ENCODE data around the gene KRT33B. TPM values are rescaled to one million over a fixed set of nuclear protein-coding genes. Genes with fewer than 3 reads are reported as not detected.

KRT33B gene
- not detected for total RNA-seq

DNA sequence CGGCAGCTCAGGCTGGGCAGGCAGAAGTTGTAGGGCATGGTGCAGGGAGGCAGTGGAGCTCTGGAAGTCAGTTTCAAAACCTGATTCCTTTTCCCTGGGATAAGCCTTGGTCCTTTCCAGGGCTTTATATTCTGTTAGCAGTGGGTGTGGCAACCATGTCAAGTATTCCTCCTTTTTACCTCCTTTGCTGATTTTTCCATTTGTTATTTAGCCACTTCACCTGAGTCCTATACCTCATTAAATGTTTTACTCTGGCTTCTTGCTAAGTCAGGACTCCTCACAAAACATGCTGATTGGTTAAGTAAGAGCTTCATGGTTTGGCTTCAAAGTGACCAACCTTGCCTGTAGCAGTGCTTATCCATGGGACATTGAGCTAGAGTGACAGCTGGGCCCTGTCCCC is at the start of gene KRT33B:
Gene KRT33B (minus strand): TSS at position 101 of the 400 bp plus-strand sequence. CDS start 63 bp downstream, at position 38.
- POLR2A ChIA-PET, result no interaction called here
- no peak for DNase-seq
- Mint-ChIP-seq H3K27ac (no peak within 1 kb of the TSS), H3K27me3 (peaks cover 2% of the 10 kb centered on the region), H3K4me3 (no peak within 1 kb of the TSS), H3K9me3 (peaks cover 2% of the 10 kb centered on the region), H3K36me3 (ENCODE audit: low read depth) (no peaks in the 10 kb centered on the region), H3K4me1 (no peaks in the 10 kb centered on the region)
- CTCF ChIA-PET, result no interaction called here

DNA sequence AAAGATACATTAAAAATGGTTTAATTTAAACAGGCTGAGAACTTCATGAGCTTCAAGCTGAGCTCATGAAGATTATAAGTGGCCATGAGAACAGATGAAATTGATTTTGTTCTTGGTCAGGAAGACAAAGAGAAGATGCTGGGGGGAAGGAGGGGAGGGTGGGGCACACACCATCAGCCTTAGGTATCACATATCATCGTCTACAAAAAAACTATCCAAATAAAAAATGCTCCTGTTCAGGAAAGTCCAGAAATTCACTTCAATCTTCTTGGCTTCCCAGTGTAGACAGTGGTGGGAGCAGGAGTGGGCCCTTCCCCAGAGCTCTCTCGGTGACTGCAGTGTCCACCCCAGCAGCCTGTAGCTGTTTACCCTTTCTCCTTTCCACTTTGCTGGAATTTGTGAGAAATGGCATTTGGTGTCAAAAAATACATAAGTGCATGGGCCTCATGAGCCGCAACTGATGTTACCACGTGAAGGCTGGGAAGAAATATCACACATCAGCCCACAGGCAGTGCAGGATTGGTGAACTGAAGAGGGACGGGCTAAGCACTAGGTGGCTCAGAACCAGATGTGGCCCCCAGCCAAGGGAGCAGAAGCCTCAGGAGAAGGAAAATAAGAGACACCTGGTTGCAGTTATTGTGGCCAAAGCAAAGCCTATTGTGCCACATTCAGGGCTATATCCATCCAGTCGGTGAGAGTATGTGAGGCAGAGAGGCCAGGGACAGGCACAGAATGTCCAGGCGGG is 48.7 kb upstream of the KRT33B start:
- Mint-ChIP-seq H3K4me3 (no peak overlapping the region), H3K4me1 (no peaks in the 10 kb centered on the region), H3K36me3 (ENCODE audit: low read depth) (no peaks in the 10 kb centered on the region), H3K27ac (no peak overlapping the region), H3K9me3 (no peaks in the 10 kb centered on the region), H3K27me3 (no peaks in the 10 kb centered on the region)
- ChIA-PET POLR2A (no interaction called here), CTCF (interaction anchor here (1.0 to 1.4 kb wide), 3 partner anchors 15 to 110 kb away, joined by 3 to 4 read pairs (median 3); partner anchors contain the start of gene KRTAP16-1)
- no peak for DNase-seq

DNA sequence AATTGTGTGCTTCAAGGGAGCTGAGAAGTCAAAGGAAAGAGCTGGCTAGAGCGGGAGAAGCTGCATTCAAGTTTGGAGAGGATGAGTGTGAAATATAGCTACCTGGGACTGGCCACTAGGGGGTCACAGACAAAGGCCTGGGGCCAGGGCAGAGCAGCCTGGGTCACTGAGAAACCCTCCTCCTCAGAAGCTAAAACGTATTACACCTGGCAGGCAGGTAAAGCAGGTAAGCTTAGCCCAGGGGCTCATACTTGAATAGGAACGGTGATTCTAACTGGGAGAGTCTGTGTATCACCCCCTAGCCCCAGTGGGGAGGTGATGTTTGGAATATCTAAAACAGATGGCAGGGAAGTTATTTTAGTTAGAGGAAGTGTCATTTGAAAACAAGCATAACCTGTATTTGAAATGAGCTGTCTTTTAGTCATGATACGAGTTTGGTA is 48.0 kb upstream of the KRT33B start:
- Mint-ChIP-seq H3K4me1 (no peaks in the 10 kb centered on the region), H3K9me3 (no peaks in the 10 kb centered on the region), H3K27me3 (no peaks in the 10 kb centered on the region), H3K4me3 (no peak overlapping the region), H3K27ac (no peak overlapping the region), H3K36me3 (ENCODE audit: low read depth) (no peaks in the 10 kb centered on the region)
- POLR2A ChIA-PET, result interaction anchor here (0.8 kb wide), 1 partner anchor 10 kb away, joined by 3 read pairs; no protein-coding TSS in a partner anchor
- CTCF ChIA-PET, result interaction anchor here (1.0 to 1.4 kb wide), 3 partner anchors 14 to 109 kb away, joined by 3 to 4 read pairs (median 3); partner anchors contain the start of gene KRTAP16-1
- DNase-seq, result no peak

DNA sequence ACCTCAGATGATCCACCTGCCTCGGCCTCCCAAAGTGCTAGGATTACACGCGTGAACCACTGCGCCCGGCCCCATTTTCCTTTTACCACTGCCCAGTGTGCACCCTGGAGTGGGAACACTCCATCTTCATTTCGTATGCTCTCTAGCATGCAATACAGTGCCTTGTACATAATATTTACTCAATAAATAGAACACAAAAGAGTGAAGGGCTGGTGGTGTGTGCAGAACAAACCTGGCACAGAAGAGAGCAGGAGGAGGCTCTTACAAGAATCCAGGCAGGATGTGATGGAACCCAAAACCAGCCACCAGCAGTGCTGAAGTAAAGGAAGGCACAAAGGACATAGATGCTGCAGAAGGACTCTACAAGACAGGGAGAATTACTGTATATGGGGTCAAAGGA is 47.5 kb upstream of the KRT33B start:
- Mint-ChIP-seq H3K27me3 (no peaks in the 10 kb centered on the region), H3K27ac (no peak overlapping the region)

DNA sequence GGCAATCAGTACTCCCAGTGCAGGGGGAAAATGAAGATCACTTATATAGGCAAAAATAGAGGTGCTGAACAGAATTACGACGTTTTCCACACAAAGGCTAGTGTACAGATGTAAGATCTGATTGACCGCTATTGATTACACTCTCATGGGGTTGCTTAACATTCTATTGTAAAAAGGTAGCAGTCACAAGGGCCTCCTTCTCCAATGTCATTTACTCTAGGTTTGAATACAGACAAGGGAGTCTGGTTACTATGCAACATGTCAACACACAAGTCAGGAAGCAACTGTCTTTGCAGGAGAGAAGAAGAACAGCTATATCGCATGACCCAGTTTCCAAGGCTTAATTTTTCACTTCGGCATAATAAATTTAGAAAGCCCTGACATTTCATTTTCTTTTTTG is 46.9 kb upstream of the KRT33B start:
- ChIA-PET CTCF (interaction anchor here (1.2 kb wide), 1 partner anchor 12 kb away, joined by 3 read pairs; no protein-coding TSS in a partner anchor), POLR2A (no interaction called here)
- no peaks in the 10 kb centered on the region for H3K27me3 Mint-ChIP-seq
- H3K9me3 Mint-ChIP-seq, result no peaks in the 10 kb centered on the region
- H3K4me3 Mint-ChIP-seq, result no peak overlapping the region
- no peak overlapping the region for H3K27ac Mint-ChIP-seq
- DNase-seq, result no peak
- no peaks in the 10 kb centered on the region for H3K4me1 Mint-ChIP-seq
- no peaks in the 10 kb centered on the region for H3K36me3 Mint-ChIP-seq (ENCODE audit: low read depth)

More for the DNA sequence above, 47.5 kb upstream of the KRT33B start:
- Mint-ChIP-seq H3K9me3 (no peaks in the 10 kb centered on the region), H3K36me3 (ENCODE audit: low read depth) (no peaks in the 10 kb centered on the region), H3K4me3 (no peak overlapping the region), H3K4me1 (no peaks in the 10 kb centered on the region)
- DNase-seq, result no peak
- CTCF ChIA-PET, result interaction anchor here (1.0 to 1.4 kb wide), 3 partner anchors 13 to 108 kb away, joined by 3 to 4 read pairs (median 3); partner anchors contain the start of gene KRTAP16-1
- POLR2A ChIA-PET, result interaction anchor here (0.8 kb wide), 1 partner anchor 9 kb away, joined by 3 read pairs; no protein-coding TSS in a partner anchor

DNA sequence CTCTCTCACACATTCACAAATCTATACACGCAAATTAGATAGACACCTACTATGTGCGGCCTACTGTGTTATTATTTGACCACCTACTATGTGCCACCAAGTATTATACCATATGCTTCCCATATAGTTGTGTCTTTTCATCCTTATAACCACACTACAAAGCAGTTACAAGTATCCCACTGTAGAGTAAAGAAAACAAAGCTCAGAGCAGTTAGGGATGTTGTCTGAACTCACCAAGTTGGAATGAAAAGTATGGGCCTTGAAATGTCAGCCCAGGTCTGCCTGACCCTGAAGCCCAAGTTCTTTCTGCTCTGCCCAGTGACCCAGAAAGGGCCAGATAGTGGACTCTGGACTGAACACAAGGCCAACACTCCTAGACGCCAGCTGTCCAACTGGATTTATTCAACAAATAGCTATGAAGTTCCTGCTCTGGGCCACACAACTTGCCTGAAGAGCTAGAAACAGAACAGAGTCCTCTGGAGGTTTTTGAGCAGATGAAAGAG is 46.3 kb upstream of the KRT33B start:
- Mint-ChIP-seq H3K9me3 (no peaks in the 10 kb centered on the region), H3K27ac (no peak overlapping the region), H3K4me1 (no peaks in the 10 kb centered on the region), H3K27me3 (no peaks in the 10 kb centered on the region), H3K4me3 (no peak overlapping the region), H3K36me3 (ENCODE audit: low read depth) (no peaks in the 10 kb centered on the region)
- CTCF ChIA-PET, result interaction anchor here (1.2 kb wide), 1 partner anchor 11 kb away, joined by 3 read pairs; no protein-coding TSS in a partner anchor
- POLR2A ChIA-PET, result no interaction called here
- DNase-seq, result no peak

DNA sequence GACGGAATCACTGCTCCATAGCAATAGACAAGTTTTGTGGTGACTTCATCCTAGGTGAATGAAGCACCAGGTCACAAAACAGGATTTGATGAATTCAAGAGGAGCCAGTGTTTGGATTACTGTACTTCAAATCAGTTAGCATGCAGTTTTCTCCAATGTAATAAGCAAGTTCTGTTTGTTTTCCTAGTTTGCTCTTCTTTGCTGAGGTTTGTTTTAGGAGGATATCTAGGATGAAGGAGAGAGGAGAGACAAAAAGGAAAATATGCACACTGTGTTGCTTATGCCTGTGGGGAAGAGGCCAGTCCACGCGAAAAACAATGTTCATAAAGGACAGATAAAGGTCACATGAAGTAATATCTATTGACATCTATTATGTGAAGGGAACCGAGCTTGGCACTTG is 45.8 kb upstream of the KRT33B start:
- ChIA-PET CTCF (interaction anchor here (1.2 kb wide), 1 partner anchor 11 kb away, joined by 3 read pairs; no protein-coding TSS in a partner anchor), POLR2A (no interaction called here)
- Mint-ChIP-seq H3K4me1 (no peaks in the 10 kb centered on the region), H3K4me3 (no peak overlapping the region), H3K27ac (no peak overlapping the region), H3K36me3 (ENCODE audit: low read depth) (no peaks in the 10 kb centered on the region), H3K9me3 (no peaks in the 10 kb centered on the region), H3K27me3 (no peaks in the 10 kb centered on the region)
- DNase-seq, result no peak

DNA sequence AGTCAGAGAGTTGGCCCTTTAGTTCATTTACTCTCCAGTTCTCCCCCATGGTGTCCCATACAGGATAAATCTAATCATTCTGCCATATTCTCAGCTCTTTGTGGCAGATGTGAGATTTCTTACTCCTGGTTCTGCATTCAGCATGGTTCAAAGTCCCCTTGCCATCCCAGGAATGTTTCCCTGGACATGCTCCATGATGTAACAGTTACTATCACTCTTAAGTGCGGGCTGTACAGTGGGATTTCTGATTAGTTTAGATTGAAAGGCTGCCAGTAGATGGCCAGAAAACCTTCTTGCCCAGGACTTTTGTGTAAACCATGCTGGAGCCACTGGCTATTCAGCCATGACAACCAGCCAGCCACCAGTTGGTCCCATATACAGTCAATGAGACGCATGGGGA is 44.4 kb upstream of the KRT33B start:
- no peak overlapping the region for H3K4me3 Mint-ChIP-seq
- no peak for DNase-seq
- H3K27me3 Mint-ChIP-seq, result no peaks in the 10 kb centered on the region
- no peak overlapping the region for H3K27ac Mint-ChIP-seq
- CTCF ChIA-PET, result no interaction called here
- H3K4me1 Mint-ChIP-seq, result peaks cover 3% of the 10 kb centered on the region
- H3K36me3 Mint-ChIP-seq (ENCODE audit: low read depth), result no peaks in the 10 kb centered on the region
- POLR2A ChIA-PET, result interaction anchor here (1.1 kb wide), 1 partner anchor 10 kb away, joined by 4 read pairs; no protein-coding TSS in a partner anchor
- H3K9me3 Mint-ChIP-seq, result no peaks in the 10 kb centered on the region

DNA sequence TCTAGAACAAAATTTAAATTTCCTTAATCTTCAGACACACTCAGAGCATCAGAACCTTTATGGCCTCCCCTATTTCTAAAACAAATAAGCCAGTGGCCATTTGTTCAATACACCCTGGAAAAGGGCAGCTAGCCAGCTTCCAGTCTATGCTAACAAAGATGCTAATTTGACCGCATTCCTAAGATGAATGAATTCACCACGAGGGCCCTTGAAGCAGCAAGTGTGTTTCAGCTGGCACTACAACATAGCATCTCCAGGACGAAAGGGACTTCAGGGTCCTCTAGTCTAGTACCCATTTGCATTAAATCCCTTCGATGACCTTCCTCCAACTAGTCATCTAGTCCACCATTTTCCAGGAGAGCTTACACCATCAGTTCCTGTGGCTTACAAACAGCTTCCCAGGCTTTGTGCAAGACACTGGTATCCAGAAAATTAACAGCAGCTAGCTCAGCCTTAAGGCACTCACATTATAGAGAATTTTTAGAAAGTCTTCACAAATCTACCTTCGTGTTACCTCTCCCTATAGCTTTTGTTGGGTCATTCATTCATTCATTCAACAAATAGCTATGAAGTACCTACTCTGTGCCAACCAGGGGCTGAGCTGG is 43.8 kb upstream of the KRT33B start:
- H3K4me3 Mint-ChIP-seq, result no peak overlapping the region
- H3K27ac Mint-ChIP-seq, result no peak overlapping the region
- CTCF ChIA-PET, result no interaction called here
- peaks cover 6% of the 10 kb centered on the region for H3K4me1 Mint-ChIP-seq
- no peaks in the 10 kb centered on the region for H3K36me3 Mint-ChIP-seq (ENCODE audit: low read depth)
- POLR2A ChIA-PET, result interaction anchor here (1.1 kb wide), 1 partner anchor 10 kb away, joined by 4 read pairs; no protein-coding TSS in a partner anchor
- no peaks in the 10 kb centered on the region for H3K9me3 Mint-ChIP-seq
- no peak for DNase-seq
- no peaks in the 10 kb centered on the region for H3K27me3 Mint-ChIP-seq

DNA sequence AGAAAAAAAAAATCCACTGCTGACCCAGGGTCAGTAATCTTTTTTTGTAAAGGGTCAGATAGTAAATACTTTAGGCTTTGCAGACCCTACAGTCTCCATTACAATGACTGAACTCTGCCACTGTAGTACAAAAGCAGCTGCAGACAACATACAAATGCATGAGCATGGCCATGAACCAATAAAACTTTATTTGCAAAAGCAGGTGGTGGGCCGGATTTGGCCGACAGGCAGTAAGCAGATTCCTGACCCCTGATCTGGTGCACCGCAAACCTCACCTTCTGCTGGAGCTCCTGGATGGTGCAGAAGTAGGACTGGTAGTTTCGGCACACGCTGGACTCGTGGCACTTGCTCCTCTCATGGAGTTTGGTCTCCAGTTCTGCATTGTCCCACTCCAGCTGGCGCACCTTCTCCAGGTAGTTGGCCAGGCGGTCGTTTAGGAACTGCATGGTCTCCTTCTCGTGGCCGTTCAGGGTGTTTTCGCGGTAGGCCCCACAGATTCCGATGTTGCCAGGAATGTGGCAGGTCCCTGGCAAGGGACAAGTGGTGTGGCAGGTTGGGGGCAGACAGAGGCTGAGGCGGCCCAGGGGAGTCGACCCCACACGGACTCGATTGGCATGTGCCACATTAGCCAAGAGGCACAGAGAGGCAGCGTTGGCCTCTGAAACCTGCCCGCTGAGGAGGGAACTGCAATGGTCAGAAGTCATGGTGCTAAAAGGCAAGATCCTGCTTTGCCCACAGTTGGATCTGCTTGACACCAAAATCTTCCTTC is 41.6 kb upstream of the KRT33B start:
- Mint-ChIP-seq H3K4me3 (no peak overlapping the region), H3K36me3 (ENCODE audit: low read depth) (no peaks in the 10 kb centered on the region), H3K27ac (no peak overlapping the region), H3K4me1 (peaks cover 6% of the 10 kb centered on the region), H3K27me3 (no peaks in the 10 kb centered on the region), H3K9me3 (no peaks in the 10 kb centered on the region)
- ChIA-PET POLR2A (no interaction called here), CTCF (interaction anchor here (1.1 kb wide), 1 partner anchor 254 kb away, joined by 3 read pairs; no protein-coding TSS in a partner anchor)
- no peak for DNase-seq

DNA sequence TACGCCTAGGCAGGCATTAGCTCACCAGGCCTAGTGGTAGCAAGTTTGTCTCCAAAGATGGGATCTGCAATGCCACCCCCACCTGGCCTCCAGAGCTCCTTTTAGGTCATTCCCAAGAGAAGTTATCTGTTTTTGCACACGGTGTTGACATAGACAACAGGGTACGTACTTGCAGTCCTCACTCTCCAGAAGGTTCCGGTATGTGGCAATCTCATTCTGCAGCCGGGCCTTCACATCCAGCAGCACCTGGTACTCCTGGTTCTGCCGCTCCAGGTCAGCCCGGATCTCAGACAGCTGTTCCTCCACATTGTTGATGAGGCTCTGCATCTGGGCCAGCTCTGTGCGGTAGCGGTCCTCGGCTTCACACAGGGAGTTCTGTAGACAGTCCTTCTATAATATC is 37.6 kb upstream of the KRT33B start:
- H3K36me3 Mint-ChIP-seq (ENCODE audit: low read depth), result no peaks in the 10 kb centered on the region
- no peaks in the 10 kb centered on the region for H3K27me3 Mint-ChIP-seq
- ChIA-PET CTCF (interaction anchor here (0.8 kb wide), 1 partner anchor 86 kb away, joined by 3 read pairs; no protein-coding TSS in a partner anchor), POLR2A (no interaction called here)
- no peak for DNase-seq
- no peak overlapping the region for H3K4me3 Mint-ChIP-seq
- no peaks in the 10 kb centered on the region for H3K9me3 Mint-ChIP-seq
- peaks cover 36% of the 10 kb centered on the region for H3K4me1 Mint-ChIP-seq
- H3K27ac Mint-ChIP-seq, result no peak overlapping the region

DNA sequence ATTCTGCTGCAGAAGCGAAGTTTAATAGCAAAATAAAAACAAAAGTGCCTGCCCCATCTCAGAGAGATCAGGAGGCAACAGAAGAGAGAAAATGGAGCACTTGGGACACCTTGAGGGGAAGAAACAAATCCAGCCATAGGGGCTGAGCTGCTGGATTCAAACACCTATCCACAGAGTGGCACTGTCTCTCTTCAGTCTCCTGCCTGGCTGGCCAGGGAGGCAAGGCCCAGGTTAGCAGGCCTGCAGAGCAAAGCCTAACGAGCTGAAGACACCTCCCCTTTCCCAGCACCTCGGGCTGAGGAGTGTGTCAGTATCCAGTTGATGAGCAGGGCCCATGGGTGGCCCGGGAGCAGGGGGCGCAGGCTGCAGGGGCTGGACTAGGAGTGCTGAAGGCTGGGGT is 36.6 kb upstream of the KRT33B start:
- Mint-ChIP-seq H3K4me3 (no peak overlapping the region), H3K27ac (no peak overlapping the region), H3K4me1 (peaks cover 41% of the 10 kb centered on the region), H3K36me3 (ENCODE audit: low read depth) (no peaks in the 10 kb centered on the region), H3K9me3 (no peaks in the 10 kb centered on the region), H3K27me3 (no peaks in the 10 kb centered on the region)
- ChIA-PET CTCF (interaction anchor here (0.9 kb wide), 1 partner anchor 256 kb away, joined by 3 read pairs; no protein-coding TSS in a partner anchor), POLR2A (no interaction called here)
- no peak for DNase-seq
